Nephron progenitor cell (in vitro differentiated cells): ENCODE data around the gene PTPRD.

Source experiments
- DNase-seq: peaks from one replicate; pipeline ENCODE4 v3.0.0; 2021
- H3K27ac Mint-ChIP-seq: 2 replicates; pipeline ENCODE4 v1.8.0; 2021; ENCODE audit warnings: mild to moderate bottlenecking, moderate library complexity, mixed read lengths
- H3K27me3 Mint-ChIP-seq: 2 replicates; pipeline ENCODE4 v1.8.0; 2021; ENCODE audit warnings: mild to moderate bottlenecking, low read depth, mixed read lengths; ENCODE audit not compliant: poor library complexity
- H3K36me3 Mint-ChIP-seq: 2 replicates; pipeline ENCODE4 v1.8.0; 2021; ENCODE audit warnings: low read depth, mixed read lengths
- H3K4me1 Mint-ChIP-seq: 2 replicates; pipeline ENCODE4 v1.8.0; 2021; ENCODE audit warnings: mixed read lengths
- H3K4me3 Mint-ChIP-seq: 2 replicates; pipeline ENCODE4 v1.8.0; 2021; ENCODE audit warnings: mild to moderate bottlenecking, moderate library complexity, mixed read lengths
- H3K9me3 Mint-ChIP-seq: 2 replicates; pipeline ENCODE4 v1.8.0; 2021; ENCODE audit warnings: mild to moderate bottlenecking, moderate library complexity, mixed read lengths
- CTCF ChIP-seq: fragments of 200-600 bp; sonication (generic); IDR thresholded peaks from 2 replicates; pipeline ENCODE4 v1.5.0; 2021; ENCODE audit warnings: antibody characterized with exemption

The PTPRD gene

GRCh38 chr9:8536845-8537244 lies 2076.0 kb downstream of the PTPRD start:
- Mint-ChIP-seq H3K27ac (no peak overlapping the region), H3K36me3 (peaks cover 17% of the 10 kb centered on the region), H3K4me3 (no peak overlapping the region), H3K9me3 (peaks cover 11% of the 10 kb centered on the region), H3K4me1 (no peaks in the 10 kb centered on the region), H3K27me3 (peaks cover 4% of the 10 kb centered on the region)
- no peak for DNase-seq
- no peak for TF ChIP-seq CTCF

GRCh38 chr9:8534828-8535227 lies 2078.0 kb downstream of the PTPRD start:
- Mint-ChIP-seq H3K27ac (no peak overlapping the region), H3K36me3 (peaks cover 17% of the 10 kb centered on the region), H3K4me3 (no peak overlapping the region), H3K4me1 (no peaks in the 10 kb centered on the region), H3K27me3 (no peaks in the 10 kb centered on the region), H3K9me3 (peaks cover 11% of the 10 kb centered on the region)
- TF ChIP-seq CTCF = no peak
- no peak for DNase-seq

- Mint-ChIP-seq H3K4me3 (no peak overlapping the region), H3K4me1 (no peaks in the 10 kb centered on the region), H3K27ac (no peak overlapping the region), H3K27me3 (no peaks in the 10 kb centered on the region), H3K9me3 (peaks cover 5% of the 10 kb centered on the region), H3K36me3 (peaks cover 14% of the 10 kb centered on the region)
- no peak for DNase-seq
- TF ChIP-seq CTCF = no peak
Measured at GRCh38 chr9:8533681-8534080, 2079.1 kb downstream of the PTPRD start.

- no peaks in the 10 kb centered on the region for H3K27me3 Mint-ChIP-seq
- no peaks in the 10 kb centered on the region for H3K4me1 Mint-ChIP-seq
- no peak for TF ChIP-seq CTCF
- DNase-seq = no peak
- no peak overlapping the region for H3K4me3 Mint-ChIP-seq
- peaks cover 11% of the 10 kb centered on the region for H3K36me3 Mint-ChIP-seq
- H3K9me3 Mint-ChIP-seq = no peaks in the 10 kb centered on the region
- H3K27ac Mint-ChIP-seq = no peak overlapping the region
Measured at GRCh38 chr9:8531826-8532415, 2080.9 kb downstream of the PTPRD start.

GRCh38 chr9:8521112-8521511 lies 2091.7 kb downstream of the PTPRD start:
- peaks cover 46% of the 10 kb centered on the region for H3K36me3 Mint-ChIP-seq
- no peak for TF ChIP-seq CTCF
- no peak overlapping the region for H3K27ac Mint-ChIP-seq
- DNase-seq = no peak
- H3K9me3 Mint-ChIP-seq = no peaks in the 10 kb centered on the region
- no peaks in the 10 kb centered on the region for H3K27me3 Mint-ChIP-seq
- no peak overlapping the region for H3K4me3 Mint-ChIP-seq
- no peaks in the 10 kb centered on the region for H3K4me1 Mint-ChIP-seq

GRCh38 chr9:8515748-8516147 lies 2097.1 kb downstream of the PTPRD start:
- Mint-ChIP-seq H3K4me1 (no peaks in the 10 kb centered on the region), H3K9me3 (no peaks in the 10 kb centered on the region), H3K27me3 (no peaks in the 10 kb centered on the region), H3K27ac (no peak overlapping the region), H3K4me3 (no peak overlapping the region), H3K36me3 (peaks cover 41% of the 10 kb centered on the region)
- TF ChIP-seq CTCF = no peak
- DNase-seq = no peak
